ENCODE measurements around the gene ING5. TPM values are rescaled to one million over a fixed set of nuclear protein-coding genes. Genes with fewer than 3 reads are reported as not detected.

Gene ING5
- total RNA-seq, 4 donors from 2014 or later = 28.1 to 43.8 (median 30.3) TPM

DNA sequence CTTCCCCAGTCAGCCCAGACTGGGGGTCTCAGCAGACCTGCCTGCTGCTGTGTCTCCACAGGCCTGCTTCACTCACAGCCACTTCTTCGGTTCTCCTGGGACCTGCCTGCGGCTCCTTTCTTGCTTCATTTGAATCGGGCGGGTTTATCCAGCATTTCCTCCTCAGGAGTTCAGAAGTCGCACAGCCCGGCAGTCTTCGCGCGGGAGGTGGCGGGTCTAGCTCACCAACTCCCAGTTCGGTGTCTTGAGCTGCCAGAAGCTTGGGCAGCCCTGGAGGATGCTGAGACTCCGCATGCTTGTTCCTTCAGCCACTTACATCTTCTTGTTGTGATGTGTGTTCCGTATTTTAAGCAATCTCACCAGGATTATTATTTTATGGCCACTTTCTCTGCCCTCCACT lies 43.4 kb downstream of the ING5 start:
- no peaks in the 10 kb centered on the region for H3K27me3 ChIP-seq
- peaks cover 0 to 5% (median 1%) of the 10 kb centered on the region in 4 donors for H3K4me1 ChIP-seq
- intact Hi-C loops (cut with DNase I) = no loop called here
- no peak for DNase-seq (ENCODE audit: extremely low spot score)
- no peak overlapping the region for H3K4me3 ChIP-seq
- H3K9me3 ChIP-seq = no peaks in the 10 kb centered on the region
- 96% methylated on average over 13 of the region's 13 CpGs for WGBS
- H3K36me3 ChIP-seq = peaks cover 12 to 88% (median 46%) of the 10 kb centered on the region in 4 donors
- TF ChIP-seq, protein P1, sequence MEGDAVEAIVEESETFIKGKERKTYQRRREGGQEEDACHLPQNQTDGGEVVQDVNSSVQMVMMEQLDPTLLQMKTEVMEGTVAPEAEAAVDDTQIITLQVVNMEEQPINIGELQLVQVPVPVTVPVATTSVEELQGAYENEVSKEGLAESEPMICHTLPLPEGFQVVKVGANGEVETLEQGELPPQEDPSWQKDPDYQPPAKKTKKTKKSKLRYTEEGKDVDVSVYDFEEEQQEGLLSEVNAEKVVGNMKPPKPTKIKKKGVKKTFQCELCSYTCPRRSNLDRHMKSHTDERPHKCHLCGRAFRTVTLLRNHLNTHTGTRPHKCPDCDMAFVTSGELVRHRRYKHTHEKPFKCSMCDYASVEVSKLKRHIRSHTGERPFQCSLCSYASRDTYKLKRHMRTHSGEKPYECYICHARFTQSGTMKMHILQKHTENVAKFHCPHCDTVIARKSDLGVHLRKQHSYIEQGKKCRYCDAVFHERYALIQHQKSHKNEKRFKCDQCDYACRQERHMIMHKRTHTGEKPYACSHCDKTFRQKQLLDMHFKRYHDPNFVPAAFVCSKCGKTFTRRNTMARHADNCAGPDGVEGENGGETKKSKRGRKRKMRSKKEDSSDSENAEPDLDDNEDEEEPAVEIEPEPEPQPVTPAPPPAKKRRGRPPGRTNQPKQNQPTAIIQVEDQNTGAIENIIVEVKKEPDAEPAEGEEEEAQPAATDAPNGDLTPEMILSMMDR (IDR thresholded peaks at IDR 0.05) = no peak
- no peak for TF ChIP-seq EP300 (IDR thresholded peaks at IDR 0.05)
- TF ChIP-seq POLR2A (IDR thresholded peaks at IDR 0.05; ENCODE audit: low read depth) = no peak
- no peak for TF ChIP-seq POLR2AphosphoS5 (IDR thresholded peaks at IDR 0.05)
- no peak overlapping the region for H3K27ac ChIP-seq (replicated peaks in 1 of 4)

DNA sequence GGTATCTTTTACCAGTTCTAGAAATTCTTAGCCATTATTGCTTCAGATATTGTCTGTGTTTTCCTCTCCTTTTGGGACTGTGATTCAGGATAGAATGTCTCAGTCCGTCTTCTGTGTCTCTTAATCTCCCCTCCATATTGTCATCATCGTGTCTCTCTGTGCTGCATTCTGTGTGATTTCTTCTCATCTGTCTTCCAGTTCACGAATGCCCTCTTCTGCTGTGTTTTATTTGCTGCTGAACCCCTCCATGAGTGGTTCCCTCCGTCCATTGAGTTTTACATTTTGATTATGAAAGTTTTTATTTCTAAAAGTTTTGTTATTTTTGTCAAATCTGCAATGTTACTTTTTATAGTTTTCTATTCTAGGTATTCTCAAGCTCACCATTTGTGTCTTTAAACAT lies 44.2 kb downstream of the ING5 start:
- 99% methylated on average over 4 of the region's 4 CpGs for WGBS

DNA sequence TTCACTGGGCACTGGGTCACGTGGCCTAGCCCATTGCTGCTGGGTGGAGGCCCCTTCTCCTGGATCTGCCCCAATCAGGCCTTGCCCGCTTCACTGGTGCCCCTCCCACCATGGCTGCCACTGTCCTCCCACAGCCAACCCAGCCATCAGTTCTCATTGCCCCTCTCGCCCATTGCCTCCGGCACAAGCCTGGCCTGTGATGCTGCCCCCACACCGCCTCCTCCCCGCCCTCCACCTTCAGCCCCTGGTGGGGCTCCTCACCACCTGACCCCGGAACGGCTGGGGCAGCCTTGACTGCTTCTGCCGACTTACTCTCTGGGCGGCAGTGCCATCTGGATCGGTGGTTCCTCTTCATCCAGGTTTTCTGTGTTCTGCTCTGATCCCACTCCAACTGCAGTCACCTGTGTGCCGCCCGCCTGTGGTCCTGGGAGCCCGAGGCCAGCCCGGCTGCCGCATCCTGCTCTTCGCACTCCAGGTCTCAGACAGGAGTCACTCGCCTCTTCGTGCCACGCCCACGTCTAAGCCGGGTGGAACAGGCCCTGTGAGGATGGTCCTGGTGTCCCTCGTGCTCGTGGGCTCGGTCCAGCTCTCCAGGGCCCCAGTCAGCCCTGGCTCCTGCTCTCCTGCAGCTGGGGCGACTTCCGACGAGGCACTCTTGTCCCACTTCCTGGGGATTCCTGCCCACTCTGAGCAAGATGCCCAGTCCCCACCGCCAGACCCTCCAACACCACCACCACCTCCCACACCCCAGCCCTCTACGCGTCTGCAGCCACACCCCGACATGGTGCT lies 46.8 kb downstream of the ING5 start:
- Histone ChIP-seq H3K36me3 (peaks cover 12 to 97% (median 57%) of the 10 kb centered on the region in 4 donors), H3K4me1 (peaks cover 0 to 12% (median 3%) of the 10 kb centered on the region in 4 donors), H3K27me3 (no peaks in the 10 kb centered on the region), H3K4me3 (no peak overlapping the region), H3K27ac (replicated peaks in 1 of 4) (no peak overlapping the region), H3K9me3 (no peaks in the 10 kb centered on the region)
- 91% methylated on average over 32 of the region's 32 CpGs for WGBS
- no peak for TF ChIP-seq POLR2AphosphoS5 (IDR thresholded peaks at IDR 0.05)
- no peak for TF ChIP-seq EP300 (IDR thresholded peaks at IDR 0.05)
- TF ChIP-seq, protein P1 (IDR thresholded peaks at IDR 0.05) = no peak
- no peak for TF ChIP-seq POLR2A (IDR thresholded peaks at IDR 0.05; ENCODE audit: low read depth)
- no peak for DNase-seq (ENCODE audit: extremely low spot score)
- intact Hi-C loops (cut with DNase I) = no loop called here

More for the DNA sequence above, 44.2 kb downstream of the ING5 start:
- H3K4me1 ChIP-seq = peaks cover 0 to 12% (median 3%) of the 10 kb centered on the region in 4 donors
- no peak overlapping the region for H3K27ac ChIP-seq (replicated peaks in 1 of 4)
- H3K27me3 ChIP-seq = no peaks in the 10 kb centered on the region
- no peak for DNase-seq (ENCODE audit: extremely low spot score)
- no peaks in the 10 kb centered on the region for H3K9me3 ChIP-seq
- peaks cover 12 to 91% (median 46%) of the 10 kb centered on the region in 4 donors for H3K36me3 ChIP-seq
- intact Hi-C loops (cut with DNase I) = no loop called here
- TF ChIP-seq POLR2AphosphoS5 (IDR thresholded peaks at IDR 0.05) = no peak
- TF ChIP-seq, protein P1 (IDR thresholded peaks at IDR 0.05) = no peak
- TF ChIP-seq POLR2A (IDR thresholded peaks at IDR 0.05; ENCODE audit: low read depth) = no peak
- no peak for TF ChIP-seq EP300 (IDR thresholded peaks at IDR 0.05)
- no peak overlapping the region for H3K4me3 ChIP-seq

DNA sequence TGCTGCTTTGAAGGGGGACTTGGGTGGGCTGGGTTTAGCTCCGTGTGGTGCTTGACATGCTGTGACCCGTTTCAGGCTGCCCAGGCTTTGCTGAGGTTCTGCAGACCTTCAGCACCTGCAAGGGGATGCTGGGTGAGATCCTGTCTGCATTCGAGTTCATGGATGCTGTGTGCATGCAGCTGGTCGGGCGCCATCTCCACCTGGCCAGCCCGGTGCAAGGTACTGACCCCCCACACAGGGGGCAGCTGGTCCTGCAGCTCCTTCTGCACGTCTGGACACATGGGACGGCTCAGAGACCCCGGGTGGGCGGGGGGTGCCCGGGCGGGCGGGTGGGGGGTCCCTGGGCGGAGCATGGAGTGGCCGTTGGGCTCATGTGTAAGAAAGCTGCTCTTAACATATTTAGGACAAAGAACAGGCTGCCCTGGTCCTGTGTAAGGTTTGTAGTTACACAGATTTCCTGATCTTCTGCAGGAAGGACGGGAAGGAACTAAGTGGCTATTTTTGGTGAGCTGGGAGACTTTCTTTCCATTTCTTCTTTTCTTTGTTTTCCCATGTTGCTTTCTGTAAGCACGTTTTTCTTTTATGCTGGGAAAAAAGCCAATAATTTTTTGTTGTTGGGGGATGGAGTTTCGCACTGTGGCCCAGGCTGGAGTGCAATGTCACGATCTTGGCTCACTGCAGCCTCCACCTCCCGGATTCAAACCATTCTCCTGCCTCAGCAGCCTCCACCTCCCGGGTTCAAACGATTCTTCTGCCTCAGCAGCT lies 48.4 kb downstream of the ING5 start:
- intact Hi-C loops (cut with DNase I) = no loop called here
- Histone ChIP-seq H3K27ac (replicated peaks in 1 of 4) (no peak overlapping the region), H3K4me3 (no peak overlapping the region), H3K27me3 (no peaks in the 10 kb centered on the region), H3K4me1 (peaks cover 0 to 12% (median 3%) of the 10 kb centered on the region in 4 donors), H3K36me3 (peaks cover 8 to 97% (median 52%) of the 10 kb centered on the region in 4 donors), H3K9me3 (no peaks in the 10 kb centered on the region)
- no peak for DNase-seq (ENCODE audit: extremely low spot score)
- TF ChIP-seq POLR2A (IDR thresholded peaks at IDR 0.05; ENCODE audit: low read depth) (no peak), POLR2AphosphoS5 (IDR thresholded peaks at IDR 0.05) (no peak), EP300 (IDR thresholded peaks at IDR 0.05) (no peak)
- TF ChIP-seq, protein P1 (IDR thresholded peaks at IDR 0.05) = no peak
- 63% methylated on average over 11 of the region's 22 CpGs for WGBS
